Measurements from ENCODE around the gene HSPA13.

GRCh38 chr21:14382835-14383595, at the start of gene HSPA13:
- TF ChIP-seq CTCF (IDR thresholded peaks at IDR 0.05), result no peak
- peak in 1 of 2 donors; percentile 42 for TF ChIP-seq POLR2A (IDR thresholded peaks at IDR 0.05)
- TF ChIP-seq POLR2AphosphoS5 (IDR thresholded peaks at IDR 0.05), result peak; percentile 67
